NCI-H460 (cell line): ENCODE data around the gene ZNF346. TPM values are rescaled to one million over a fixed set of nuclear protein-coding genes. Genes with fewer than 3 reads are reported as not detected.
A peak's percentile ranks its signal among the peaks of the same experiment; 100 is the strongest.

Source experiments
- DNase-seq: peaks from one replicate; pipeline ENCODE4 v3.0.0-alpha.2; 2016; ENCODE audit warnings: low read depth; ENCODE audit errors: extremely low read depth
- total RNA-seq: library from RNA; depleted of rRNA; stranded (reverse); fragments of >200 nt; shearing (Covaris generic); gene quantifications from 2 replicates; pipeline ENCODE4 v1.2.3, GENCODE V29; 2014

ZNF346 gene
- total RNA-seq, 1 experiment from 2014 or later: 13.3 TPM

DNA sequence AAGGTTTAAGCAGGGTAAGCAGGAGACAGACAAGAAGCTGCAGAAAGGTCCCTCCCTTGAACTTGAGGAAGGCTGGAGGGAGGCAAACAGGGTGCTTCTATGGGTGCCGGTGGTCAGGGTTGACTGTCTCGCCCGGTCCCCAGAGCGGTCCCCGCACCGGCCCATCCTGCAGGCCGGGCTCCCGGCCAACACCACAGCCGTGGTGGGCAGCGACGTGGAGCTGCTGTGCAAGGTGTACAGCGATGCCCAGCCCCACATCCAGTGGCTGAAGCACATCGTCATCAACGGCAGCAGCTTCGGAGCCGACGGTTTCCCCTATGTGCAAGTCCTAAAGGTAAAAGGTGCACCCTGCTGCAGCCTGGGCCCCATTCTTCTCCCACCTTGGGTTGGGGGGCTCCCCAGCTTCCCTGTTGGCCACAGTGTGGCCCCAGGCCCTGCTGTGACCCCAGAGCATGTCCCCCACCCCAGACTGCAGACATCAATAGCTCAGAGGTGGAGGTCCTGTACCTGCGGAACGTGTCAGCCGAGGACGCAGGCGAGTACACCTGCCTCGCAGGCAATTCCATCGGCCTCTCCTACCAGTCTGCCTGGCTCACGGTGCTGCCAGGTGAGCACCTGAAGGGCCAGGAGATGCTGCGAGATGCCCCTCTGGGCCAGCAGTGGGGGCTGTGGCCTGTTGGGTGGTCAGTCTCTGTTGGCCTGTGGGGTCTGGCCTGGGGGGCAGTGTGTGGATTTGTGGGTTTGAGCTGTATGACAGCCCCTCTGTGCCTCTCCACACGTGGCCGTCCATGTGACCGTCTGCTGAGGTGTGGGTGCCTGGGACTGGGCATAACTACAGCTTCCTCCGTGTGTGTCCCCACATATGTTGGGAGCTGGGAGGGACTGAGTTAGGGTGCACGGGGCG is 69.9 kb downstream of the ZNF346 start:
- DNase-seq: no peak

DNA sequence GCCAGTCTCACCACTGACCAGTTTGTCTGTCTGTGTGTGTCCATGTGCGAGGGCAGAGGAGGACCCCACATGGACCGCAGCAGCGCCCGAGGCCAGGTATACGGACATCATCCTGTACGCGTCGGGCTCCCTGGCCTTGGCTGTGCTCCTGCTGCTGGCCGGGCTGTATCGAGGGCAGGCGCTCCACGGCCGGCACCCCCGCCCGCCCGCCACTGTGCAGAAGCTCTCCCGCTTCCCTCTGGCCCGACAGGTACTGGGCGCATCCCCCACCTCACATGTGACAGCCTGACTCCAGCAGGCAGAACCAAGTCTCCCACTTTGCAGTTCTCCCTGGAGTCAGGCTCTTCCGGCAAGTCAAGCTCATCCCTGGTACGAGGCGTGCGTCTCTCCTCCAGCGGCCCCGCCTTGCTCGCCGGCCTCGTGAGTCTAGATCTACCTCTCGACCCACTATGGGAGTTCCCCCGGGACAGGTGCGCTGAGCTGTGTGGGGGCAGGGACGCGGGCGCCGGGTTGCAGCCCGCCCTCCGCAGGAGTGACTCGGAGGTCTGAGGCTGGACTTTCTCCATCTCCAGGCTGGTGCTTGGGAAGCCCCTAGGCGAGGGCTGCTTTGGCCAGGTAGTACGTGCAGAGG is 70.7 kb downstream of the ZNF346 start:
- DNase-seq: no peak

DNA sequence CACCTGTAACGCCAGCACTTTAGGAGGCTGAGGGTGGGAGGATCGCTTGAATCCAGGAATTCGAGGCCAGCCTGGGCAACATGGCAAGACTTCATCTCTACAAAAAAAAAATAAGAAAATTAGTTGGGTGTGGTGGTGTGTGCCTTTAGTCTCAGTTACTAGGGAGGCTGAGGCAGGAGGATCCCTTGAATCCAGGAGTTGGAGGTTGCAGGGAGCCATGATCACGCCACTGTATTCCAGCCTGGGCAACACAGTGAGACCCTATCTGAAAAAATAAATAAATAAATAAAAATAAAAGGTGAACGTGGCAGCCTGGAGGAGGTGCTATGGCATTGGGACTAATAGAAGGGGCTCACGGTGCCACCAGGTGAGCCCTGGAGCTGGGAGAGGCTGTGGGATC is 71.3 kb downstream of the ZNF346 start:
- DNase-seq: no peak

DNA sequence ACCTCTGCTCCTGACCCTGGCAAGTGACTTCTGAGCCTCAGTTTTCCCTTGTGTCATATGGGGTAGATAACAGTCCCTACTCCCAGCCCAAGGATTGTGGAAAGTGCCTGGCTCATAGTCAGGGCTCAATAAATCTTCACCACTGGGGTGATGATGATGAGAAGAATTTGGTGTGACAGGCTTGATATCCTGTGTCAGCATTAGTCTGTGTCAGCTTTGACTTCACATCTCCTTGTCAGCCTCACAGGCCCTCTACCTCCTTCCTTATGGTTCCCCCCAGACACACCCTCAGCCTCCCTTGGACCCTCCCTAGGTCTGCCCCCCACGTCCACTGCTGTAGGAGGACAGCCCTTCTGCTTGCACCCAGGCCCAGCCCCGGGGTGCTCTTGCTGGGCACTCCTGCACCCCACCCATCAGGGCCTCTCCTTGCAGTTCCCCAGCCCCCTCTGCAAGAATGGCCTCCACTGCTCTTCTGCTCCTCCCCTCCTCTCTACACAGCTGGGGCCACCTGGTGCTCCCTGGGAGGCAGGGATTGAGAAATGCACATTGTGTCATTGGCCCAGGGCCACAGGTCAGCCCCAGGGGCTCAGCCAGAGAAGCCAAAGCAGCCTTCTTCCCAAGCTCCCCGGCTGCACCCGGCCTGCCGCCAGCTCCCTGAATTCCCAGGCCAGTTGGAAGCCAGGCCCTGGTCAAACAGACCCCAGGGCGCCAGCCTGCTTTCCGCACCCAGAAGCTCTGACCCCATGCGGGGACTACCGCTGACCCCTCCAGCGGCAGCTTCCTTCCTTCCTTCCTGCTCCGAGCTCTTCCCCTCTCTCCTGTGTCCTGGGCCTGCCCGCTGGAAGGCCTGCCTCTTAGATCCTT is 72.0 kb downstream of the ZNF346 start:
- no peak for DNase-seq

- no peak for DNase-seq
These were observed 72.7 kb downstream of the ZNF346 start for GRCh38 chr5:177095088-177095669.

GRCh38 chr5:177096162-177097015 is 73.9 kb downstream of the ZNF346 start:
- no peak for DNase-seq

DNA sequence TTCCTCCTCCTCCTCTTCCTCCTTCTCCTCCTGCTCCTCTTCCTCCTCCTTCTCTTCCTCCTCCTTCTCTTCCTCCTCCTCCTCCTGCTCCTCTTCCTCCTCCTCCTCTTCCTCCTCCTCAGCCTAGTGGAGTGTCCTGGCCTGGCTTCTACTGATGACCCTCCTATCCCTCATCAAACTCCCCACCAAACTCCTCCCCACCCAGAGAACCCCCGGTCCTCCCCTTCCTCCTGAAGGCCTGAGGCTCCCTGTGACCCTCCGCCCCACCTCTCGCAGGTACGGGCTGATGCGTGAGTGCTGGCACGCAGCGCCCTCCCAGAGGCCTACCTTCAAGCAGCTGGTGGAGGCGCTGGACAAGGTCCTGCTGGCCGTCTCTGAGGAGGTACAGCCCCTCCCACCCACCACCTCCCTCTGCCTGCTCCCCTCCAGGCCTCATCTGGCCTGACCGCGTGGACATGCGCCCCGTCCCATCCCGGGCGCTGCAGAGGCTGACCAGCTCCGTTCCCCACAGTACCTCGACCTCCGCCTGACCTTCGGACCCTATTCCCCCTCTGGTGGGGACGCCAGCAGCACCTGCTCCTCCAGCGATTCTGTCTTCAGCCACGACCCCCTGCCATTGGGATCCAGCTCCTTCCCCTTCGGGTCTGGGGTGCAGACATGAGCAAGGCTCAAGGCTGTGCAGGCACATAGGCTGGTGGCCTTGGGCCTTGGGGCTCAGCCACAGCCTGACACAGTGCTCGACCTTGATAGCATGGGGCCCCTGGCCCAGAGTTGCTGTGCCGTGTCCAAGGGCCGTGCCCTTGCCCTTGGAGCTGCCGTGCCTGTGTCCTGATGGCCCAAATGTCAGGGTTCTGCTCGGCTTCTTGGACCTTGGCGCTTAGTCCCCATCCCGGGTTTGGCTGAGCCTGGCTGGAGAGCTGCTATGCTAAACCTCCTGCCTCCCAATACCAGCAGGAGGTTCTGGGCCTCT is 74.8 kb downstream of the ZNF346 start:
- no peak for DNase-seq

DNA sequence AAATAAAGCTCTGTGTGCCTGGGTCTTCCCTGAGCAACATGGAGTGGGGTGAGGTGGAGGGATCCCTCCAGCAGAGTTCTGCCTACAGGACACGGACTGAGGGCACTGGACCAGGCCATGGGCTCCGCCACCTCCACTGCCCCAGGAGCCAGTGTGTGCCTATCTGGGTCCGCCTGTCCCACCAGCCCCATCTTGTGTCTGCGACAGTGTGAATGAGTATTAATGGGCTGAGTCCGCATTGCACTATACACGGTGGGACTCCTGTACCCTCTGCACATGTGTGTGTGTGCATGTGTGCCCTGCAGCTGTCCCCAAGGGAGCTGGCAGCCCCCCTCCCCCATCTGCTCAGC is 75.6 kb downstream of the ZNF346 start:
- DNase-seq: no peak

DNA sequence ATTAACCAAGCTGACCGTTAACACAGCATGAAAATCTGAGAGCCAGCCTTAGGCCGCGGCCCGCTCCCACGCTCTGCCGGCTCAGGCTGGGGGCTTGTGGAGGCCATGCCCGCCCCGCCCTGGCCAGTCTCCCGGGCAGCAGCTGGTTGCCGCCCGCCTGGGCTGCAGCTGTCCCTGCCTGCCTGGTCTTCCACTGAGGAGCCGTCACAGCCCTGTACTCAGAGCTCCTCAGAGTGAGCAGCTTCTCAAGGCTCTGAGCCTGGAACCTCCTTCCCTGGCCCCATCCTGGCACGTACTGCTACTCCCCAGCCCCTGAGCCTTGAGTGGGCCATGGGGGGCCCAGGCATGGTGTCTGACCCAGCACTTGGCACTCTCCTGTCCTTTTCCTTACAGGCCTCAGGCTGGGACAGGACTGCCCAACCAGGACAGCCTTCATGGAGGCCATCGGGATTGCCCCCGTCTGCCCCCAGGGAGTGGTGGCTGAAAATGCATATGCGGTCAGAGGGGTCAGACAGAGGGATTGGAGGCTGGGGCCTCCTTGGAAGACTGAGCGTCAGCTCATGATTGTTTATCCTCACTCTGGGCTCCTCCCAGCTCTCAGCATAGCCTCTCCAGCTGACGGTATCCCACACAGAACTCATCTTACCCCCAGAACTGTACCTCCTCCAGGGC is 76.1 kb downstream of the ZNF346 start:
- no peak for DNase-seq

GRCh38 chr5:177099422-177100093 is 77.1 kb downstream of the ZNF346 start:
- DNase-seq: no peak

- no peak for DNase-seq
These were observed 78.2 kb downstream of the ZNF346 start for GRCh38 chr5:177100714-177101121.

DNA sequence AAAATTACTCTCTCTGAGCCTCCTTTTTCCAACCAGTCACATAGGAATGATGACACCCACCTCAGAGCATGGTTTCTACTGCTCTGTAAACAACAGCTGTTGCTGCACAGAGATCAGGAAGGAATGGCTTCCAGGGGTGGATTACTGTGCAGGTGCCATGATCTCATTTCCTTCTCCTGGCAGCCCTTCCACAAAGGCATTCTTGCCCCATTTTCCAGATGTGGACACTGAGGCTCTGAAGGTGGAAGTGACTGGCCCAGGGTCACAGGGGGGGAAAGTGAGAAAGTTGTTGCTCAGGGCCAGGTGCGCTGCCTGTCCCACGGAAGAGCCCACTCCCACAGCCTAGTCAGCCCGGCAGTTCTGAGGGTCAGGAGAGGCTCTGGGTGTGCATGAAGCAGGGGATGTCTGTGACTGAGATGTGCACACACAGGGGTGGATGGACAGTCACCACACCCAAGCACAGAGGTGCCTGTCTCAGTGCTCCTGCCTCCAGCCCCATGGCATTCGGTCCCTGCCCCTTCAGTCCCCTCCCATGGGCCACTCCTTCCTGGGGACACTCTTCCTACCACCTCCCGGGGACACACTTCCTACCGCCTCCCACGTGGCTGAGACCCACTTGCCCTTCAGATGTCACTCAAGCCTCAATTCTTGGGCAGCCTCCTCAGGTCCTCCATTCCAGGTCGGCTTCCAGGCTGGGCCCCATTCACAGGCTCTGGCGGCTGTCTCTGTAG is 81.2 kb downstream of the ZNF346 start:
- no peak for DNase-seq

GRCh38 chr5:177105691-177106476 is 83.4 kb downstream of the ZNF346 start:
- DNase-seq: no peak

DNA sequence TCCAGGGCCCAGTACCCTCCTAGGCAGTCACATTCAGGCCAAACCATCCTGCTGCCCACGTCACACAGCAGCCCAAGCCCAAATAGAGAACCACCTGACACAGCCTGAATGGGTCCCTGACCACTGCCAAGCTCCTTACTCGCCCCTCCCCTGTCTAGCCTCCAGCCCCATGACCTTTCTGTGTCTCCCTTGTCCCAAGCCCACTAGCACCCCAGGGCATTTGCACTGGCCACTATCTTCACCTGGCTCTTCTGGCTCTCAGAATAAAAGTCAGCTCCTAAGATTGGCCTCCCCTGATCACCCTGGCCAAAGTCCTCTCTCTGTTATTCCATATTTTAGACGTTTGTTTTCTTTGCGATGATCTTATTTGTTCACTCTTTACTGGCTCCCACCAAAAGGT is 84.7 kb downstream of the ZNF346 start:
- DNase-seq: no peak

- no peak for DNase-seq
These were observed 87.3 kb downstream of the ZNF346 start for GRCh38 chr5:177109810-177110209.

- peak; percentile 30 for DNase-seq
These were observed 89.4 kb downstream of the ZNF346 start for GRCh38 chr5:177111720-177112394.
